ENCODE measurements around the gene C16orf92. TPM values are rescaled to one million over a fixed set of nuclear protein-coding genes. Genes with fewer than 3 reads are reported as not detected.

C16orf92 gene
- total RNA-seq, 1 experiment from 2014 or later = not detected

- peak overlapping the region; percentile 94 for H3K4me3 Mint-ChIP-seq
- ChIA-PET CTCF (interaction anchor here (0.9 kb wide), 1 partner anchor 35 kb away, joined by 3 read pairs; no protein-coding TSS in a partner anchor), POLR2A (interaction anchor here (0.8 kb wide), 1 partner anchor 171 kb away, joined by 3 read pairs; no protein-coding TSS in a partner anchor)
- no peaks in the 10 kb centered on the region for H3K27me3 Mint-ChIP-seq (ENCODE audit: low read depth)
- no peaks in the 10 kb centered on the region for H3K9me3 Mint-ChIP-seq
- TF ChIP-seq E2F5 (CRISPR knock-in tag; IDR thresholded peaks at IDR 0.05) = no peak
- TF ChIP-seq NFYB (CRISPR knock-in tag; conservative IDR thresholded peaks at IDR 0.05; ENCODE audit: low read depth) = no peak
- H3K4me1 Mint-ChIP-seq = peaks cover 20% of the 10 kb centered on the region
- H3K27ac Mint-ChIP-seq = peak overlapping the region; percentile 78
- ATAC-seq (no peak), DNase-seq (ENCODE audit: low spot score) (no peak)
- peaks cover 15% of the 10 kb centered on the region for H3K36me3 Mint-ChIP-seq
Observed at GRCh38 chr16:29996766-29997250, 26.2 kb upstream of the C16orf92 start.

GRCh38 chr16:29999605-30000004 lies 23.4 kb upstream of the C16orf92 start:
- no peak for DNase-seq (ENCODE audit: low spot score)
- H3K9me3 Mint-ChIP-seq = no peaks in the 10 kb centered on the region
- H3K36me3 Mint-ChIP-seq = peaks cover 18% of the 10 kb centered on the region
- TF ChIP-seq TP53 (CRISPR knock-in tag; IDR thresholded peaks at IDR 0.05) (no peak), OVOL2 (CRISPR knock-in tag; IDR thresholded peaks at IDR 0.05; ENCODE audit: borderline replicate concordance) (no peak), ZNF671 (CRISPR knock-in tag; IDR thresholded peaks at IDR 0.05) (no peak), TCF7 (CRISPR knock-in tag; IDR thresholded peaks at IDR 0.05; ENCODE audit: low read depth) (no peak), SMAD3 (CRISPR knock-in tag; IDR thresholded peaks at IDR 0.05; ENCODE audit: borderline replicate concordance) (no peak), RORB (CRISPR knock-in tag; IDR thresholded peaks at IDR 0.05) (no peak), MLX (CRISPR knock-in tag; IDR thresholded peaks at IDR 0.05) (no peak), ZNF232 (CRISPR knock-in tag; IDR thresholded peaks at IDR 0.05) (no peak), IRF2 (CRISPR knock-in tag; IDR thresholded peaks at IDR 0.05; ENCODE audit: borderline replicate concordance, low read depth) (no peak), AR (CRISPR knock-in tag; IDR thresholded peaks at IDR 0.05) (no peak), AFF4 (CRISPR knock-in tag; IDR thresholded peaks at IDR 0.05; ENCODE audit: borderline replicate concordance) (no peak), ZNF219 (CRISPR knock-in tag; IDR thresholded peaks at IDR 0.05; ENCODE audit: borderline replicate concordance) (no peak), TEAD4 (CRISPR knock-in tag; IDR thresholded peaks at IDR 0.05) (no peak), HMGXB4 (CRISPR knock-in tag; IDR thresholded peaks at IDR 0.05) (no peak), NFATC4 (CRISPR knock-in tag; IDR thresholded peaks at IDR 0.05) (no peak)
- H3K27me3 Mint-ChIP-seq (ENCODE audit: low read depth) = no peaks in the 10 kb centered on the region
- ChIA-PET POLR2A (no interaction called here), CTCF (interaction anchor here (0.6 to 1.6 kb wide), 2 partner anchors 93 to 112 kb away, joined by 3 to 4 read pairs; no protein-coding TSS in a partner anchor)
- ATAC-seq = no peak
- H3K4me1 Mint-ChIP-seq = peaks cover 21% of the 10 kb centered on the region
- no peak overlapping the region for H3K4me3 Mint-ChIP-seq
- peak overlapping the region; percentile 73; the same call in 1 of the 2 replicates for H3K27ac Mint-ChIP-seq
